Posterior vena cava (tissue), 2 donors: Measurements from ENCODE around the gene FCER2. TPM values are rescaled to one million over a fixed set of nuclear protein-coding genes. Genes with fewer than 3 reads are reported as not detected.
"Not testable (repeated sequence)": the region's sequence is repeated elsewhere in the genome, so short reads cannot be mapped to it uniquely, and the experiment has no call there.

Experiments
- DNase-seq: peaks from one replicate; pipeline ENCODE4 v3.0.0-alpha.2; 2020; ENCODE audit warnings: low spot score
- intact Hi-C, 2 donors: fragments of 100-400 bp; cut with DNase I; formaldehyde crosslinking; loops; one replicate each; pipeline versions ENCODE4 v1.14.1 to v1.14.2; 2022 to 2023
- long read RNA-seq, 2 donors: library from polyadenylated mRNA; unstranded; transcript quantifications; one replicate each; pipeline ENCODE4 v2.0.0, GENCODE V29; 2020 to 2021
- total RNA-seq, 2 donors: library from RNA; stranded (reverse); fragmentation: NEBNext Ultra II Directional; extraction: Animal tissue kit (Norgen Biotek cat#: 25700); gene quantifications; one replicate each; pipeline ENCODE4 v1.2.1, GENCODE V29; 2021
- donor health status: DM: yes; HTN: yes; CAD: no.
- donor health status: DM: yes; HTN: yes; CAD: no.

Gene FCER2, protein sequence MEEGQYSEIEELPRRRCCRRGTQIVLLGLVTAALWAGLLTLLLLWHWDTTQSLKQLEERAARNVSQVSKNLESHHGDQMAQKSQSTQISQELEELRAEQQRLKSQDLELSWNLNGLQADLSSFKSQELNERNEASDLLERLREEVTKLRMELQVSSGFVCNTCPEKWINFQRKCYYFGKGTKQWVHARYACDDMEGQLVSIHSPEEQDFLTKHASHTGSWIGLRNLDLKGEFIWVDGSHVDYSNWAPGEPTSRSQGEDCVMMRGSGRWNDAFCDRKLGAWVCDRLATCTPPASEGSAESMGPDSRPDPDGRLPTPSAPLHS
- total RNA-seq = under 1 TPM; 0.23 to 0.71 TPM
- long read RNA-seq, donor 1 = 0 reads
- long read RNA-seq, donor 2 = 0 reads

DNA sequence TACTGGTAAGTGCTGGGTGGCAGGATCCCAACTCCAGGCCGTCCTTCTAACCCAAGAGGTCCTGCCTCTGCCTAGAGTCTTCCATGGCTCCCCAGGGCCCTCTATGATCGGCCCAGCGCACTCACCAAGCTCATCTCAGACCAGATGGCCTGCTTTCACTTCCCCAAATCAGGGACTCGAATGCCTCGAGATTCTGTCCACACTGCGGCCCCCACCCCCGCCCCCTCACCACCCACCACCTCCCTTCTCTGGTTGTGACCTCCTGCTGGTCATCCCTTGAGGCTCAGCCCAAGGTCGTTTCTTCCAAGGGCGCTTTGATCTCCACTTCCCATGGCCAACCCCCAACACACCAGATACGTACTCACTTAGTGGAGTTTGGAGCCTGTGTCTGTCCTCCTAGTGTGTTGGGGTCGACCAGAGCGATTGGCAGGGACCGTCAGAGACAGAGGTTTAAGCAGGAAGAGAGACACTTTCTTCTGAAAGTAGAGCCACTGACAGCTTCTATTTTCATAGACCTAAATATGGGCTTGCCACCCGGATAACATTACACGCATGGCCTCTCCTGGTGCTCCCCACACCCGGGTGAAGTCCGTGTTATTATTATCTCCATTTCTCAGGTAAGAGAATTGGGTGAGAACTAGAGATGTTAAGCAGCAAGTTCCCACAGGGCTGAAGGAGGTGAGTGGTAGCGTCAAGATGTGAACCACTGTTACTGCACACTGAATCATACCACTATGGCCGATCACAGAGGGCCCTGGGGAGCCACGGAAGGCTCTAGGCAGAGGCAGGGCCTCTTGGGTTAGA lies at the start of gene FCER2:
TSS of gene FCER2 (minus strand) at position 478 of the 804 bp plus-strand sequence. CDS start 2,371 bp downstream, outside the sequence.
- DNase-seq = no peak

DNA sequence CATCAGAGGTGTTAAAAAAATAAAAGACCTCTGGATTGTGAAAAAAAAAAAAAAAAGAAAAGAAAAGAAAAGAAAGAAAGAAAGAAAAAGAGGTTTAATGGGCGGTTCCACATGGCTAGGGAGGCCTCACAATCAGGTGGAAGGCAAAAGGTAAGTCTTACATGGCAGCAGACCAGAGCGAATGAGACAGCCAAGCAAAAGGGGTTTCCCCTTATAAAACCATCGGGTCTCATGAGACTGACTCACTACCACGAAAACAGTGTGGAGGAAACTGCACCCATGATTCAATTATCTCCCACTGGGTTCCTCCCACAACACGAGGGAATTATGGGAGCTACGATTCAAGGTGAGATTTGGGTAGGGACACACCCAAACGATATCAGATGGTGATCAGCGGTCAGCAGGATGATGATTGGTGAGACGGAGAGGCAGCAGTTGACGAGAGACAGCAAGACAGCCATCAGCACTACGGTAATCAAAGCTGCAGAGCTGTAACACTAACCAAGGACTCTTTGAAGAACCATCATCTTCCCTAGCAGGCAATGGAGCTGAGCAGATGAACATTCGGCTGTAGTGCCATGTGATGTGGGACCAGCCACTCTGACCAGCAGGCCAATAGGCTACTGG lies 49.3 kb upstream of the FCER2 start:
- intact Hi-C loops = no loop called here
- DNase-seq = no peak

More for the DNA sequence above, at the start of gene FCER2:
- intact Hi-C loops = no loop called here

DNA sequence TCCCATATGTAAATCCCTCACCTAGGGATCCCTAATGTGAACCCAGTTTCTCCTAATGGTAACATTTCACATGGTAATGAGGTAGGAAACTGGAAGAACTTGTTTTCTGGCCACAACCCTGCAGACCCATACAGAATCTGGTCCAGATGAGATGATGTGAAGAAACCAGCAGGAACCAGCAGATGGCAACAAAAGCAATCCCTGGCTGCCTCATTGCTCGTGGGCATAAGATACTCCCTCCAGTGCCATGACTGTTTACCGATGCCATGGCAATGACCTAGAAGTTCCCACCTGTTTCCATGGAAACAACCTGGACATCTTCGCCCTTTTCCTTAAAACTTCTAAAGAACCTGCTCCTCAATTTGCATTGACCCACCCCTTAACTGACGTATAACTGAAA lies 46.8 kb upstream of the FCER2 start:
- peak; percentile 19 for DNase-seq

DNA sequence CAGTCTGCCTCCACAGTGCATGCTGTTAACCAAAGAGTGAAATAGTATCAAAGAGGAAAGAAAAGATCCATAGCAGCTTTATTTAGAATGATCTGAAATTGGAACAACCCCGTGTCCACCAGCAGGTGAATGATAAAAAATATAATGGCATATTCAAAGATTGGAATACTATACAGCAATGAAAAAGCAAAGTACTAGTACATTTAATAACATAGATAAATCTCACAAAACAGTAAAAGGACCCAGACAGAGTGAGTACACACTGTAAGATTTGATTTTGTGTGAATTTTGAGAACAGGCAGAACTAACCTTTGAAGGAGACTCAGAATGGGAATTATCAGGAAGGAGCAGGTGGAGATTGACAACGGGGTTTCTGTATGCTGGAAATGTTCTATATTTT lies 46.2 kb upstream of the FCER2 start:
- DNase-seq = no peak
- intact Hi-C loops = no loop called here

More for the DNA sequence above, 46.8 kb upstream of the FCER2 start:
- intact Hi-C loops = no loop called here

DNA sequence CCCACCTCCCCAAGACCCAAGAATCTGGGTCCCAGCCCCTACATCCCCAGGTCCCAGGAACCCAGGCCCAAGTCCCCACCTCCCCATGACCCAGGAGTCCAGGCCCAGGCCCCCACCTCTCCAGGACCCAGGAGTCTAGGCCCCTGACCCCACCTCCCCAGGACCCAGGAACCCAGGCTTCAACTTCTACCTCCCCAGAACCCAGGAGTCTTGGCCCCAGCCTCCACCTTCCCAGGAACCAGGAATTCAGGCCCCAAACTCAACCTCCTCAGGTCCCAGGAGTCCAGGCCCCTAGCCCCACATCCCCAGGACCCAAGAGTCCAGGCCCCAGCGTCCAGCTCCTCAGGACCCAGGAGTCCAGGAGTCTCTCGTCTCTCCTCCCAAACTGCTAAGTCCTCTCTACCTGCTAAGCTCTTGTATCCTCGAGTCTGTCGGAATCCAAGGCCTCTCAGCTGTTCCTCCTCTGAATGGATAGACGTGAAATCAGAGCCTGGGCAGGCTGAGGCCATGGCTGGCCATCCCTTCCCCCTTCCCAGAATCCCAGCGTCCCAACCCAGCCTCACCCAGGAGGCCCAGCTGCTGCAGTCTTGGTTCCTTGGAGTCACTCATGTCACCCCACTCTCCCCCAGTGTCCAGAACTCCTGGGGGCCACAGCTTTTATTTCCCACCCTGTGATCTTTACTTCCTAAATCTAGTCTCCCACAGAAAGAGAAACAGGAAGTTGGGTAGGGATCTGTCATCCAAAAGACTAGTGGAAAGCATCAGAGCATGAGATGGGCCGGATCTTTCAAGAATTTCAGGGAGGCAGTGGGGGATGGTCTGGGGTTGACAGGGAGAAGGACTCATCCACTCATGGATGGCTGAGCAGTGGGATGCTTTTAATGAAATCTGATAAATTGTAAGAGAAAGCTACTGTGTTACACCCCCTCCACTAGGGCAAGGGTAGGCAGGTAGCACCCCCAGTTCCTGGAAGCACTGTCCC lies 45.3 kb upstream of the FCER2 start, which contains the start of gene CD209:
TSS of gene CD209 (minus strand) at position 632 of the 982 bp plus-strand sequence. CDS start at position 609, 23 bp downstream.
- peak; percentile 72 for DNase-seq

GRCh38 chr19:7746306-7746705 lies 44.4 kb upstream of the FCER2 start:
- intact Hi-C loops = not testable (repeated sequence)
- peak; percentile 62 for DNase-seq

More for the DNA sequence above, 45.3 kb upstream of the FCER2 start, which contains the start of gene CD209:
- intact Hi-C loops = no loop called here

- intact Hi-C loops = loop anchor here in 1 of 2 donors (1.0 kb wide), 1 partner anchor 34 kb away; no protein-coding TSS in a partner anchor
- DNase-seq = peak; percentile 67
Observed at GRCh38 chr19:7744871-7745650, 43.1 kb upstream of the FCER2 start.

GRCh38 chr19:7744199-7744786 lies 42.4 kb upstream of the FCER2 start:
- intact Hi-C loops = loop anchor here in 1 of 2 donors (1.0 kb wide), 1 partner anchor 35 kb away; no protein-coding TSS in a partner anchor
- DNase-seq = peak; percentile 64

DNA sequence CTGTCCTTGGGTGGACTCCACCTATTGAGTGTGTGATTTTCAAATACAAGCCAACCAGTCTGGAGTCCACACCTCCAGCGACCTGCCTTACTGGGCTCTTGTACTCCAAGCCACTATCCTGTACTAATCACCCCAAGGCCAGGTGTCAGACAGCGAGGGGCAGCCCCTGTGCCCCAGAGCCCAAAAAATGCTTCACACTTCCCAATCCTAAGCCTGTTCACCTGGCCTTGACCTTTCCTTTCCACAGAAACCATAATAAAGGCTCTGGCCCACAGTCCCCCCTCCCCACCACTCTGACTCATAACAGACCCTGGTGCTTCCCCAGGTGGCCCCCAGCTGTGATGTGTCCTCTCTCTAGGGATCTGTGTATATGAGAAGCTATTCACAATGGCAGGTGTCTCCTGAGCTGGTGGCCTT lies 41.5 kb upstream of the FCER2 start:
- peak; percentile 53 for DNase-seq
- intact Hi-C loops = no loop called here

DNA sequence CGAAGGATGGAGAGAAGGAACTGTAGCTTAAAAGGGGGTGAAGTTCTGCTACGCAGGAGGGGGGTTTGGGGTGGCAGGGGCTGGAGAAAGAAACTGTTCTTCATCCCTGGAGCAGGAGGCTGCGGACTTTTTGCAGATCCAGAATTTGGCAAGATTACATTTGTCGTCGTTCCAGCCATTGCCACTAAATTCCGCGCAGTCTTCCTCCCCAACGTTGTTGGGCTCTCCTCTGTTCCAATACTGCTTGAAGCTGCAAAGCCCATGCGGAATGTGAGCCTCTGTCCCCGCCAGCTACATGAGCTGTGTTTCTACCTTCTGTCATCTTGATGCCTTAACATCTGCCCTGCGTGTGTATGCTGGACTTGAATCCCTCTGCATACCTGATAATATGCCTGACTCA lies 41.1 kb upstream of the FCER2 start:
- intact Hi-C loops = no loop called here
- DNase-seq = peak; percentile 28

- peak; percentile 35 for DNase-seq
Observed at GRCh38 chr19:7742575-7742974, 40.6 kb upstream of the FCER2 start.

GRCh38 chr19:7740682-7741054 lies 38.7 kb upstream of the FCER2 start:
- DNase-seq = peak; percentile 28
- intact Hi-C loops = no loop called here

More at GRCh38 chr19:7742575-7742974, 40.6 kb upstream of the FCER2 start:
- intact Hi-C loops = no loop called here

- intact Hi-C loops = no loop called here
- peak; percentile 67 for DNase-seq
Observed at GRCh38 chr19:7739801-7740681, 38.1 kb upstream of the FCER2 start.

DNA sequence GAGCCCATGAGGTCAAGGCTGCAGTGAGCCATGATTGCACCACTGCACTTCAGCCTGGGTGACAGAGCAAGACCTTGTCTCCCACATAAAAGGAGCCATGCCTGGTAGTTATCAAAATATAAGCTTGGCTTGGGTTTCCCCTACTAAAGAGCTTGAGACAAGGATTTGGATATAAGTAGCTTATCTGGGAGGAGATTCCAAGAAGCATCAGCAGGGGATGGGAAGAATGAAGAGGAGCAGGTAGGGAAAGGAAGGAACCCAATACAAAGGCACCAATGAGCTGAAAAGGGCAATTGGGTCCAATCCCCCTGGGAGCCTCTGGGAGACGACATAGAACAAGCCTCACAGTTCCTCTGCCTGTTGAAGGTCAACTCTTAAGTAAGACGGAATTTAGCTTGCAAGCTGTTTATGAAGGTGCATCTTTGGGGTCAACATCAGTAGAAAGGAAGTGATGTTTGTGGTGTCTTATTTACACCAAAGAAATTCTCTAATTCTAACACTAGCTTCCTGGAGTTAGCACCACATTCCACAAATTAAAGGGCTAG lies 37.4 kb upstream of the FCER2 start:
- peak; percentile 32 for DNase-seq
- intact Hi-C loops = no loop called here

DNA sequence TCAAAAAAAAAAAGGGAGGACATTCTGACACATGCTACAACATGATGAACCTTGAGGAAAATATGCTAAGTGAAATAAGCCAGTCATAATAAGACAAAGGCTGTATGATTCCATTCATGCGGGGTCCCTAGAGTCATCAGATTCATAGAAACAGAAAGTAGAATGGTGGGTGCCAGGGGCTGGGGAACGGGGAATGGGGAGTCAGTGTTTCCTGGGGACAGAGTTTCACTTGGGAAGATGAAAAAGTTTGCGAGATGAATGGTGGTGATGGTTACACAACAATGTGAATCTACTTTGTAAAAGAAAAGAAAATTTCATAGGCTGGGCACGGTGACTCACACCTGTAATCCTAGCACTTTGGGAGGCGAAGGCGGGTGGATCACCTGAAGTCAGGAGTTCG lies 36.1 kb upstream of the FCER2 start:
- no peak for DNase-seq
- intact Hi-C loops = no loop called here

DNA sequence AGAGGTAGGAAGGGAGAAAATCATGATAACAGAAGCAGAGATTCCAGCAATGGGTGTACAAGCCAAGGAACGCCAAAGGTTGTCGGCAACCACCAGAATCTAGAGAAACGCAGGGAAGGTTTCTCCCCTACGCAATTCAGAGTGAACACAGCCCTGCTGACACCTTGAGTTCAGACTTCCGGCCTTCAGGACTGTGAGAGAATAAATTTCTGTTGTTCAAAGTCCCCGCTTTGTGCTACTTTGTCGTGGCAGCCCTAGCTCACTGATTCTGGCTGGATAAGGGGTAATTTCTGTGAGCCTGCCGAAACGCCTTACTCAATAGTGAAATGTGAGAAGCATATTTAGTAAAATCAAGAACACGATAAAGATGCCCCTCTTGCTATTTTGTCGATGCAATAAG lies 35.3 kb upstream of the FCER2 start:
- DNase-seq = peak; percentile 32
- intact Hi-C loops = no loop called here
